OCI-M1 (cell line): ENCODE measurements around the gene SNPH.
A peak's percentile ranks its signal among the peaks of the same experiment; 100 is the strongest.

Source experiments
- DNase-seq: peaks from one replicate; lab custom pipeline; 2025; lab: John Stamatoyannopoulos, UW

SNPH gene

DNA sequence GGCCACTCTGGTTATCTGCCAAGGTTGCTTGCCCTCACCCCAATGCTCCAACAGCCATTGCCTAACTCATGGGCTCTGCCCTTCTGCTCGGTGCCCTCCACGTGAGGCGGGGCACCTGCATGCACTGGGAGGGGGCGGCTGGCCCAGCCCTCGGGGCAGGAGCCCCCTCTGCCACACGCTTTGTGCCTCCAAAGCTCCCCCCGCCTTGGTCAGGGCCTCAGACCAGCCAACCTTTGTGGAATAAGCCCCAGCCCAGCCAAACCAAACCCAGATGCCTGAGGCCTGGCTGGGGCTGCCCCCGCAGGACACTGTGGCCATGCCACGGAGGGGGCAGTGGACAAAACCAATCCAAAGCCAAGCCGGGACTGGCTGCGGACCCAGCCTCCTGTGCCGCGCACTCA, 41.5 kb downstream of the SNPH start:
- DNase-seq, result no peak

DNA sequence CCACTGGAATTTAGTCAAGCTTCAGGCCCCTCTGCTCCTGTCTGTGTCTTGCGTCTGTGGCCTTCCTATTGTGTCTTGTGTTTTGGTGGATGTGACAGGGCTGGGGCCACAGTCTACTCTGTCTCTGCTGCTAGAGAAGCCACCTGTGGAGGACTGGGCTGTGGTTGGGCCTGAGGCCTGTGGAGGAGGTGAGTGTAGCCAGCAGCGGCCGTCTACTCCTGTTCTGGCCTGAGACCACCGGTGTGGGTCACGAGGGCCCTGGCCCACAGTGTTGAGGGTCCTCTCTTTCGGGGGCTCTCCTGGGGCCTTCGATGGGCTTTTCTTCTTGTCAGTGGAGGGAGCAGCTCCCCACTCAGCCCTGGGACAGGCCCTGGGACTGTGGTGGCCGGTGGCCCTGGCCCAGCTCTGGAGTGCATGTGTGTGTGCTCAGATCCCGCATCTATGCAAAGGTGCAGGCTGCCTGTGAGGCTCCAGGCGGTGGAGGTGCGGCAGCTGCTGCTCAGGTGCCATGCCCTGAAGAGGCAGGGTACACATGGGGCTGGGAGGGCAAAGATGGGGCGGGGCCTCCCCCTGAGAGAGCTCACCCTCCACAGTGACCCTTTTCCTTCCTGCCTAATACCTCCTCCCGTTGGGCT, 42.1 kb downstream of the SNPH start:
- DNase-seq, result no peak

DNA sequence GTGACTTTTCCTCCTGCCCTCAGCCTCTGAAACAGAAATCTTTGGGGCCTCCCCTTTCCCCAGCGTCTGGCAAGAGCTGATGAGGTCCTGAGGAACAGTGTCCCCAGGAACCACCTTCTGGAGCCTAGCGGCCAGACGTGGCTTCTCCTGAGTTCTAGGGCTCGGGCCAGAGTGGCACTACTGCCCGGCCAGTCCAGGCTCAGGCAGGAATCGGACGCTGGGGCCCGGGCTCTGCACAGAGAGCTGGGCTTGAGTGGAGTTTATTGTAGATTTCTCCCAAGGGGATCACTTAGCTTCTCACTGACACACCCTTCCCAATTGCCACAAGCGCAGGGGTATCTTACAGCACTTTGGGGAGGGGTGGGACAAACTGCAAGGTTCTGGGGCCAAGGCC, 42.6 kb downstream of the SNPH start:
- DNase-seq, result no peak

DNA sequence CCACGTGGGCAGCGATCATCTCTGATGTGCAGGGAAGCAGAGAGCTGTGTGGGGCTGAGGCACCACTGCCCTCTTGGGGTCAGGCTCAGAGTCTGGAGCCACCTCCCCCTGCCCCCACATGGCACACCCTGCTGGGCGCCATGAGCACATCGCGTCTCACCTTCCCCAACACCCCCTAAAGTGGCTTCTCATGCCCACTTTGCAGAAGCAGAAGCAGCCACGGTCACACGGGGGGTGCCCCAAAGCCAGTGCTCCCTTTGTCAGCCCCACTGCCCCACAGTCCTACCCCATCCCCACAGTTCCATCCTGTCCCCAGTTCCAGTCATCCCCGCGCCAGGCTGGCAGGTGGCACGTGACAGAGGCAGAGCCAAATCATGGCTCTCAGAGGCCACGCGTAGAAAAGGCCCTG, 43.3 kb downstream of the SNPH start:
- no peak for DNase-seq

DNA sequence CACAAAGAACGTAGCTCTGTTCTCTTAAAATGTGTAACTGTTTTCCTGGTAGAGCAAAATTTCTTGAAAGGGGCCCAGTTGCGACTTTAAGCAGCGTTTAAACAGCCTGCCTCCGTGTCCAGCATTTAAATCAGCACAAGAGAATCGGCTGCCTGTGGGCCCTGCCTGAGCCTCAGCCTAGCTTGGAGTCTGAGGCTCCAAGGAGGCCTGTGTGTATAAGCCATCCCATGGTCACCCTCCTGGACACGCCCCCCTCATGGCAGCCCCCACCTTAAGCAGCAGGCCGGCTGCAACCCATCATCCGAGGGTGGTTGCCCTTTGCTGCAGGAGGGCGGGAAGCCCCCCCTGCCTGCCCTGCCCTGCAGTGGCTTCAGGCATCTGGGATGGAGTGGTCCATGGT, 44.0 kb downstream of the SNPH start:
- no peak for DNase-seq

DNA sequence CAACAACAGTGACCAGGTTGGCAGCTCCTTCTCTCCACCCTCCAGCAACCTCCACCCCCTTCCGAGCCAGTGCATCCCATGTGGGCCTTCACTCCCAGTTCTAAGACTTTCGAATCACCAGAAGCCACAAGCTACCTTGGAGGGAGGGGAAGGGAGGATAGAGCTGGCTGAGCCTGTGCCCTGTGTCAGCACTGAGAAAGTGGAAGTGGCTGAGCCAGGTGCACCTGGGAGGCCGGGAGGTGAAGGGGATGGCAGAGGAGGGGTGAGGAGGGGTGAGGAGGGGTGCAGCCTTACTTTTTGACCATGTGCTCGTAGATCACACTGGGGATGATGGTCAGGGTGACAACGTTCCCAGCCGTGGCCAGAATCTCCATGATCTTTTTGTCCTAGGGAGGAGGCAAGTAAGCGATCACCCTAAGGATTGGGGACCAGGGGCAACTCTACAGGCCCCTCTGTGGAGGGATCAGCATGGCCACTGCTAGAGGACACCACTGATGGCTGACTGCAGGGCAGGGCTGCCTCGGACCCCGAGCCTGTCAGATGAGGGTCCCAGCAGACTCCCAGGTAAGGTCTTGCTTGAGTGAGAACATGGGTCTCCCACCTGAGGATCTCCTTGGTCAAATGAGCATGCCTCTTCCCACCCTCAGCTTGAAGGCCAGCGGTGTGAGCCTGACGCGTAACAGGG, 44.6 kb downstream of the SNPH start:
- no peak for DNase-seq

DNA sequence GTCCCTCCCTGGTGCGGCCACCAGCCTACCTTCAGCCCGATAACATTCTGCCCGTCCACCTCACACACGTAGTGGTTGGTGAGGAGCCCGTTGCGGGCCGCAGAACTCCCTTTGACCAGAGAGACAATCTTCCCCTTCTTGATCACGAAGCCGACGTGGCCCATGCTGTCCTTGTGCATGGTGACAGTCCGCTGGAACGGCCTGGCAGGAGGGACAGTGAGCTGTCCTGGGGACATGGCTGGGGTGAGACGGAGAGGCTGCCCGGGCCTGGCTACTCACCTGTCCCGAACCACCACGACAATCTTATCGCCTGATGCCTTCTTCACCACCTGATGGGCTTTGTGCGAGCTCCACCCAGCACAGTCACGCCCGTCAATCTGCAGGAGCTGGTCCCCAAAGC, 46.2 kb downstream of the SNPH start:
- DNase-seq, result no peak

DNA sequence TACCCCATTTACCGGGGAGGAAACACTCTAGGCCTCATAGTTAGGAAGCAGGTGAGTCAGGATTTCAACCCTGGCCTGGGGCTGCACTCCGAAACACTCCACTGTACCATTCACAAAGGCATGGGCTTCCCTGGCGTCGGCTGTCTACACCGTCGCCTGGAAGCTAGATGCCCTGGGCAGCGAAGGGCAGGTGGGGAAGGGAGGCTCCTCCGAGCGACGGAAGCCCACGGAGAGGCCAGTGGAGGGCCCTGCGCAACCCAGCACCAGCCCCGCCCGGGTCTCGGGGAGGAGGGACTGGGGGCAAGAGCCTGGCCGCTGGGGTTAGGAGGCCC, 46.8 kb downstream of the SNPH start:
- DNase-seq, result no peak

DNA sequence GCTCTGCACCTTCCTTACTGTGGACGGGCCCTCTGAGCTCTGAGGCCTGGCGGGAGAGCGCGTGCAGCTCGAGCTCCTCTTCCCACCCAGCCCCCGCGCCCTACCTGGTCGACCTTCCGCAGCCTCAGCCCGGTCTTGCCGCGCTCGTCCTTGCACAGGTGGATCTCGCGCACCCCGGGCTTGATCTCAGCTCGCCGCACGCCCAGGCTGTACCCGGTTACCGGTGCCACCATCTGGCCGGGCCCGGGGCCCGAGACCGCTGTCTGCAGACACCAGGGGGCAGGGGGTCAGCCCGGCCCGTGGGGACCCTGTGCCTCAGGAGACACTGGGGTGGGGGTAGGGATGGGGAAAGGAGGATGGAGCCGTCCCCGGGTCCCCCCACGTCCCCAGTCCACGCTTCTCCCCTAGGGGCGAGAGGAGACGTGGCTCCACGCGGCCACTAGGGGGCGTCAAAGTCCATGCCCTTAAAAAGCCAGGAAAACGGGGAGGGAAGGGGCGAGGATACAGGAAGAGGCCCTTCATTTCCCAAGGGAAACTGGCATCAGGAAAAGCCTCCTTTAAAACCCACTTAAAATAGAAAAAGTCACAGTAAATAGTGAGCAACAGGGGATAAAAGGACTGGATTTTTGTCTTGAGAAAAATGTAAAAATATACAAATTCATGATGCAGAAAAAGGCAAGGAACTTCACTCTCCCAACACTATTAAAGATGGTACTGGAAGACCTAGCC, 47.3 kb downstream of the SNPH start:
- peak; percentile 73 for DNase-seq

DNA sequence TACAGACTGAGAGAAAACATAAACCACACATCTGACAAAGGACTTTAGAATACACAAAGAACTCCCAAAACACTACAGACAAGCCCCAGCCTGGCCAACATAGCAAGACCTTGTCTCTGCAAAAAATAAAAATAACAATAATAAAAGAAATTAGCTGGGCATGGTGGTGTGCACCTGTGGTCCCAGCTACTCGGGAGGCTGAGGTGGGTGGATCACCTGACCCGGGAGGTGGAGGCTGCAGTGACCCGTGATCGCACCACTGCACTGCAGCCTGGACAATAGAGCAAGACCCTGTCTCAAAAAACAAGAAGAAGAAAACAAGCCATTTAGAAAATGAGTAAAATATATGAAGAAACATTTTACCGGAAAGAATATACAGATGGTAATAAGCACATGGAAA, 49.7 kb downstream of the SNPH start:
- DNase-seq, result no peak

DNA sequence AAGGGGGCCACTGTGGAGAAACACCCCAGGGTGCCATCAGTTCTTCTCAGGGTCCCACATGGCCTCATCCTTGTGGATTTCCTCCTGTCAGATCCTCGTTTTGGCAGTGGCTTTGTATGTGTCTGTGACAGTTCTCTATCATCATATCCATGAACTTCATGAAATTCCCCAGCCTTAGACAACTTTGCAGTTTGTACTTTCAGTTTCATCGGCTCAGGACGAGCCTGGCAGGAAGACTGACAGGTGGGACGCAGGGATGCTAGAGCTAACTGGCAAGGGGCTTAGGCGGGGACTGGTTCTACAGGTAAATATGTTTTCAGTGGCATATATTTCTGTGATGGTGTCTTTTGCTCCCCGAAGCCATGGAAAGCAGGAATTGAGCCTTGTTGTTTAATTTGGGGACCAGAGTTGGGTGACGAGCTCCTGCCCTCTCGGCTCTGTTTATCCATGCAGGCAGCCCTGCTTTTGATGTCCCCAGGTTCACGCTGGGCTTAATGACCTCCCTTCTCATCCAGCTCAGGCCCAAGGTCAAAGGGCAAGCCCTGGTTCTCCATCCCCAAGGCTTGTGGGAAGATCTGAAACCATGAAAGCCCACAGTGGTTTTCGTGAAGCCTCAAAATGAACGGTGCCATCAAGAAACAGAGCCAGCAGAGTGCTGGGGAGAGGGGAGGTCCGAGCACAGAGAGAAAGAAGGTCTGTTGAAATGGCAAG, 51.6 kb downstream of the SNPH start:
- DNase-seq, result peak; percentile 38

DNA sequence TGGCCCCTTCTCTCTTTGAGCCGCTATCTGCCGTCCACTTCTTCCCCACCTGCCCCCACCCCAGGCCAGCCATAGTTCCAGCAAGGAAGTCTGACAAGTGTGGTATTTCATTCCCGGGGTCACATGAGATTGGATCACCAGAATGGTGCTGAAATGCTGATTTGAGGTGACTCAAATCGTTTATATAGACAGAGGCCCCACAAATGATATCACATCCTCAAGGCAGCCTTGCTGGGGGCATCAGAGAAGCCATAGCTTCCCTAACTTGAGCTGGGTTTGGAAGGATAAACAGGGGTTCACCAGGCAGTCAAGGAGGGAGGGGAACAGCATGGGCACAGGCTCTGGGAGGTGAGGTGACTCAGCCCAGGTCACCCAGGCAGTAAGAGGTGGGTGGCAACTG, 53.0 kb downstream of the SNPH start:
- no peak for DNase-seq

DNA sequence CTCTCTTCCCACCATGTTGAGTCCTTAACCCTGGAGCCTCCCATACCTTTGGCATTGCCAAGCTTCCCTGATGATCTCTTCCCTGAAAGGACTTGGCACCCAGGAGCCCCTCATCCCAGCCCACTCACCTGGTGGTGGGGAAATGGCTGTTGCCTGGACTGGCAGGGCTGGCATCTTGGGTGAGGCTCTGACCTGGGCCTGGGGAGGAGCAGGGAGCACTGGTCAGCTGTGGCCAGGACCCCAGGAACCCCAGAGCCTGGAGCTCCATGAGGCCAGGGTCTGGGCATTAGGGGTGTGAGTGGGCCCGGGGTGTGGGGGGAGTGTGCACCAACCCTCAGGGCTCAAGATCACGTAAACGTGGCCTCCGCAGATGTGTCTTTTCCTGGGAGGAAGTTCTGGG, 53.4 kb downstream of the SNPH start:
- no peak for DNase-seq

DNA sequence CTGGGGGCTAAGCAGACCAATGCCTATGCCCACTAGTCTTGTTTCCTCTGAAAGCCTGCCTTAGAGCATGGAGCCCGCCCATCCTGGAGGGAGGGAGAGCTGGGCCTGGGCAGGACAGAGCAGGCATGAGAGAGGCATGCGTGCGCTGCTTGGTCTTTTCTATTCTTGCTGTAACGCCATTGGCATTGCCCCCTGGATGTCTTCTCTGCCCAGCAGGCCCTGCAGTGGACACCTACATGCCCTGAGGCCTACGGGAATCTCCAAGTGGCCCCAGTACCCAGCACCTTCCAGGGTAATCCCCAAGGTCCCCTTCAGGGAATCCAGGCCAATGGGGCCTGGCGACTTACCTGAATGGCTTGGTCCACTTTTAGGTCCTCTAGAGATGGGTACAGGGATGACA, 53.9 kb downstream of the SNPH start:
- DNase-seq, result no peak

DNA sequence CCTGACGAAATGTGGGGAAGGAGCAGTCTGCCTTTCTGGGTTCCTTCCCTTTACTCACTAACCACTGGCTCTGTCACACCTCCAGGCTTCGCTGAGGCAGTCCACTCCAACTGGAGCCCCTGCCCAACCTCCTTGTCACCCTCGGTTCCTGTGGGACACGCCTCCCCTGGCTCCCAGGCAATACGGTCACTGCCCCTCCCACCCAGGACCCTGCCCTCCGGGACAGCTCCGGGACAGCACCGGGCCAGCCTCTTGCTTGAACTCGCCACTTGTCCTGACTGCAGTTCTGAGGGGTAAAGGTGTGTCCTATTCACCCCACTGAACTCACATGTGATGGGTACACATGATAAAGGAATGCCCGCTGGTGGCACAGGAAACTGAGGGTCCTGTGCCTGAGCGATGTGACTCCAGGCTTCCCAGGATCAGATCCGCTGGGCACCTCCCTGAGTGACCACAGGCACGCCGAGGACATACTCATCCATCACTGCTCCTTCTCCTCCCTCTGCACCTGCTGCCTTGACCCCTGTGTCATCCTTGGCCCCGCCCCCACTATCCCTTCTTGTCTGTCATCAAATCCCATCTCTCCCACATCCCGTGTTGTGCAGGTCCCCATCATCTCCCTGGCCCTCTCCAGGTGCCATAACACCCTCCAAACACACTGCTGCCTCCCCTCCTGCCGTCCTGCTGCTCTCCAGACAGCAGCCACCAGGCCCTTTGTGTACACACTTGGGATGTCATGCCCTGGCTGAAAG, 55.0 kb downstream of the SNPH start:
- no peak for DNase-seq

DNA sequence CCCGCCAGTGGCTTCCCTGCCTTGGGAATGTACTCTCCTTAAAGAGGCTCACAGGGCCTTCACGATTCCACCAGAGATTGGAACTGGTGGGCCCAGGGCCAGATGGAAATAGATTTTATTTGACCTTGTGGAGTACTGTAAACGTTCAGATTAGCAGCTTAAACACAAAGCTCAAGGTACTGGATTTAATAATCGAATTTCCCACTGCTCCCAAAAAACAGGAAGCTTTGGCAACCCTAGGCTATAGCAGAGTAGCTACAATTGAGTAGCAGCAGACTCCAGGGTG, 55.5 kb downstream of the SNPH start:
- no peak for DNase-seq

DNA sequence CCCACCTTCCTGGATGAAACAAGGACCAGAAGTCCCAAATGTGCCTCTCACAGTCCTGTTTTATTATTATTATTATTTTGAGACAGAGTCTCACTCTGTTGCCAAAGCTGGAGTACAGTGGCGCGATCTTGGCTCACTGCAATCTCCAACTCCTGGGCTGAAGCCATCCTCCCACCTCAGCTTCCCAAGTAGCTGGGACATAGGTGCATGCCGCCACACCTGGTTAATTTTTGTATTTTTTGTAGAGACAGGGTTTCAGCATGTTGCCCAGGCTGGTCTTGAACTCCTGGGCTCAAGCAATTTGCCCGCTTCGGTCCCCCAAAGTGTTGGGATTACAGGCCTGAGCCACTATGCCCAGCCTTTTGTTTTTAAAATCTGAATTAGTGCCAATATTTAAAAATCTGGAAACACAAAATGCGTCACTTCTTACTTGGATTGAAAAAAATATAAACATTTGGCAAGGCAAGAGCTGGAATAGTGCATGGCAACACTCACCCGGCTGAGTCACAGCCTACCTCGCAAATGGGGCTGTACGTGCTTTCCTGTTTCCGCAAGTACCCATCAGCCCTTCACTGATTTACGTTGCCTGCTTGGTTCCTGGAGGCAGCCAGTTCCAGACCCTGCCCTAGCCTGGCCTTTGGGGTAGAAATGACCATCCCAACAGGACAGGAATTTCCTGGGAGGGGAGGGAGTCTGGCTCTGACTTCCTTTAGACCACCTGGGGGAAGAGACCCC, 56.6 kb downstream of the SNPH start:
- no peak for DNase-seq

DNA sequence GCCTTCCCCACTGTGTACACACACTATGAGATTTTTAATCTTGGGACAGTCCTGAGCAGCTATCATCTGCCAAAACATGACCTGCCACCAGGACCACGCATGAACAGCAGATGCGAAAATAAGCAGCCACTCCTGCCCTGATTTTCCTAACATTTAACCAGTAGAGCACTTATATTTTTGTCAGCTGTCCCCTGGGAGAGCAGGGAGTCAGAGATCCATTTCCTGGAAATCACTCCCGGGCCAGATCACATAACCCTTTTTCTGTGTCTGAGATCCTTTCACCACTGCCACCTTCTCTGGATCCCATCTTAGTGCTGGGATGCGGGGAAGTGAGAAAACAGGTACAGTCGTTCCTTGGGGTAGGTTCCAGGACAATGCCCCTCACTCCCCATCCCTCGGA, 57.2 kb downstream of the SNPH start:
- DNase-seq, result no peak

DNA sequence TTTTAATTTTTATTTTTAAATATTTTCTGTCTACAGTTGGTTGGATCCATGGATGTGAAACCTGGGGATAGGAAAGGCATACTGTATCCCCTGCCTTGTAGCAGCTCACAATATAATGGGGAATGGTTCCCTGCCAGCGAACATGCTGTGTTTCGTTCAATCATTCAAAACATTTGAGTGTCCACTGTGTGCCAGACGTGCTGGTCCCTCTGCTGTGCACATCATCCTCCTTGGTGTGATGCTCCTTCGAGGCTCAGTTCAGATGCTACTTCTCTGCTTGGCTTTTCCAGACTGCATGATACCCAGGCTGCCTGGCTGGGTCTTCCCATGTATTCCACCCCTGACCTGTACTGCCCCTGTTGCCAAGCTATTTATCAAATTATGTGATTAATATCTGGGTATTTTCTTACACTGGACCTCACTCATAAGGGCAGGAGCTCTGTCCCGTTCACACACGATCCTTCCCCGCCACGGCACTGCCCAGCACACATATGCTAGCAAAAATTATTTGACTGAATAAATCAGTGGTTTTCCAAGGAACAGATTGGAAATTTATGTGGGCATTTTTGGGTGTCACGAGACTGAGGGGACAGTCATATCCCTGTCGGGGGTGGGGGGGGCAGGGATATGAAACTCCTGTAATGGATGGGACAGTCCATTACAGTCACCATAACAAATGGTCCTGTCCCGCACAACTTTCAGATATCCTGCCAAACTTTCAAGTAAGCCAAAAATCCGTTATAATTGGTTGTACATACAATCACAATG, 57.9 kb downstream of the SNPH start:
- no peak for DNase-seq

DNA sequence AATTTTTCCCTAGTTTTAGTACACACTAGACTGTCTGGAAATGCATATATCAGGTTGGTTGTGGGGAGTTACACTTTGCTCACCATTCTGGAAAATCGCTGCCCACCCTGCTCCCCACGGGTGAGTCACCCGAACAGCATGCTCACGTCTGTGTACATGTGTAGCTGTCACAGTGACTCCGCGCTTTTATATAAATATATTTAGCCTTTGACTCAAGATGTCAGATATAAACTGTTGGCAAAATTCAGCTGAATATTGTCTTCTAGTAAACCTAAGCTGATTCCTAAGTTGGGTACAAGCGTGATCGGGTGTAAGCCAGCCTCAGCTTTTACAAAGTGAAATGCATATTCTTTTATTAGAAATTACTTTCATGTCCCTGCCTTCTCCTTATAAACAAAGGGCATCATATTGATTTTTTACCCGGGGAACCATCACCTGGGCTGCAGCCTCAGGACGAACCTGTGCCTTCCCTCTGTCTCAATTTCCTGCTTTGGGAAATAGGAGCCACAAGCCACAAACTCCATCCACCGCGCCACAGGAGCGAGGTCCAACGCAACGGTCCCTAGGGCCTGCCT, 58.6 kb downstream of the SNPH start:
- DNase-seq, result peak; percentile 65
